ENCODE measurements around the gene GUSB.
"Not testable (repeated sequence)": the region's sequence is repeated elsewhere in the genome, so short reads cannot be mapped to it uniquely, and the experiment has no call there.

GUSB gene

DNA sequence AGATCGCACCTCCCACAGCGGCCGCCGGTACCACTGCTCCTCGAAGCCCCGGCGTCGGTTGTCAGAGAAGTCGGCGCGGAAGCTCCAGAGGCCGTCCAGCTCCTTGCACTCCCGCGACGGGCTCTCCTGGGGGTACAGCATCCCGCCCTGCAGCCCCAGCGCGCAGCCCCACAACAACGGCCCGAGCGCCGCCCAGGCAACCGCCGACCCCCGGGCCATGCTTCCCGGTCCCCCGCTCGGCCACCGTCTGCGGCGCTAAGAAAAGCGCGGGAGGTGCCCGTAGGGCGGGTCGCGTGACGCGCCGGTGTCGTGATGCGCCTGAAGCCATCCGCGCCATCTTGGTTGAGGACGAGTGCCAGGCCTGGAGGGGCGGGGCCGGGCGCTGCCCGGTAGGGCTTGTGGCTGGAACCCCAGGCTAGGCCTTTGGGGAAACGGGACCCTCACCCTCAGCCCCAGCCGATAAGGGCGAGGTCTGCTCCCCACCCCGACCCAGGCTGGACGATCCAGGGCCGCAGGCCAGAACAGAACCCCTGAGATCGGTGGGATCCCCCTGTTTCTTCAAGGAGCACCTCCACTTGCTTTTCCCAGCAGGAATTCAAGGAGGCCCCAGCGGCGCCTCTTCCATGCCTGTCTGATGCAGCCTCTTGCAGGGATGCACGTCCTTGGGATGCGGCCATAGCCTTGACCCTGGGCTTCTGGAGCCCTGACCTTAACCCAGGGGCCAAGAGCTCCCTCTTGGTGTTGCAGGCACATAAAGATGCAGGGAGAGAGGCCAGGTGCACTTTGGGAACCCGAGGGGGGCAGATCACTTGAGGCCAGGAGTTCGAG, at the start of gene GUSB:
Gene GUSB, minus strand, starts transcription at position 249 of the 828 bp plus-strand sequence. Its CDS starts 30 bp downstream, at position 219.
- Histone ChIP-seq H3K9me3 (ENCODE audit: low read depth, low read length) (no peaks in the 10 kb centered on the region), H3K27ac (0 out of 2 replicates have a peak within 1 kb of the TSS, but pooled peaks have one; percentile 50), H3K4me3 (peak within 1 kb of the TSS; percentile 97), H3K9ac (ENCODE audit: insufficient read length) (peak within 1 kb of the TSS; percentile 93), H3K36me3 (ENCODE audit: insufficient read depth, low read length) (peaks cover 15% of the 10 kb centered on the region; the same call in 1 of the 2 replicates)
- peak; percentile 35 for DNase-seq (ENCODE audit: low read depth, low spot score)
- TF ChIP-seq POLR2AphosphoS5 (IDR thresholded peaks at IDR 0.05; ENCODE audit: borderline replicate concordance, low read depth, low read length) (peak; percentile 94), EZH2 (IDR thresholded peaks at IDR 0.05) (no peak), FOXP2 (optimal IDR thresholded peaks at IDR 0.05; ENCODE audit: control extremely low read depth, extremely low read length, insufficient read depth) (peak; percentile 43)

- not testable (repeated sequence) for H3K9ac ChIP-seq (ENCODE audit: insufficient read length); H3K27ac ChIP-seq; H3K36me3 ChIP-seq (ENCODE audit: insufficient read depth, low read length); H3K4me3 ChIP-seq; H3K9me3 ChIP-seq (ENCODE audit: low read depth, low read length); DNase-seq (ENCODE audit: low read depth, low spot score)
Measured at GRCh38 chr7:66028342-66028741, 46.3 kb upstream of the GUSB start.

DNA sequence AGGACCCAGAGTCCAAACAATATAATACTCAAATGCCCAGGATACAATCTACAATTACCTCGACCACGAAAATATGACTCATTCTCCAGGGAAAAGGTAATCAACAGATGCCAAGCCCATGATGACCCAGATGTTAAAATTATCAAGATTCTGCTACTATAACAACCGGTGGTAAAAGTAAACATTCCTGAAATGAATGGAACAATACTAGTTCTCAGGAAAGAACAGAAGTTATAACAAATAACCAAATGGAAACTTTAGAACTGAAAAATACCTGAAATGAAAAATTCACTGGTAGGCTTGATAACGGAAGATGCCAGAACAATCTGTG, 34.1 kb upstream of the GUSB start:
- Histone ChIP-seq H3K4me3 (no peak overlapping the region), H3K36me3 (ENCODE audit: insufficient read depth, low read length) (no peaks in the 10 kb centered on the region), H3K9ac (ENCODE audit: insufficient read length) (no peak overlapping the region), H3K27ac (no peak overlapping the region), H3K9me3 (ENCODE audit: low read depth, low read length) (no peaks in the 10 kb centered on the region)
- TF ChIP-seq EZH2 (IDR thresholded peaks at IDR 0.05) (no peak), POLR2AphosphoS5 (IDR thresholded peaks at IDR 0.05; ENCODE audit: borderline replicate concordance, low read depth, low read length) (no peak), FOXP2 (optimal IDR thresholded peaks at IDR 0.05; ENCODE audit: control extremely low read depth, extremely low read length, insufficient read depth) (no peak)
- no peak for DNase-seq (ENCODE audit: low read depth, low spot score)

- no peak overlapping the region for H3K4me3 ChIP-seq
- H3K36me3 ChIP-seq (ENCODE audit: insufficient read depth, low read length) = no peaks in the 10 kb centered on the region
- no peaks in the 10 kb centered on the region for H3K9me3 ChIP-seq (ENCODE audit: low read depth, low read length)
- DNase-seq (ENCODE audit: low read depth, low spot score) = no peak
- no peak overlapping the region for H3K27ac ChIP-seq
- TF ChIP-seq FOXP2 (optimal IDR thresholded peaks at IDR 0.05; ENCODE audit: control extremely low read depth, extremely low read length, insufficient read depth) (no peak), POLR2AphosphoS5 (IDR thresholded peaks at IDR 0.05; ENCODE audit: borderline replicate concordance, low read depth, low read length) (no peak), EZH2 (IDR thresholded peaks at IDR 0.05) (no peak)
- H3K9ac ChIP-seq (ENCODE audit: insufficient read length) = no peak overlapping the region
Measured at GRCh38 chr7:66015440-66016130, 33.6 kb upstream of the GUSB start.

DNA sequence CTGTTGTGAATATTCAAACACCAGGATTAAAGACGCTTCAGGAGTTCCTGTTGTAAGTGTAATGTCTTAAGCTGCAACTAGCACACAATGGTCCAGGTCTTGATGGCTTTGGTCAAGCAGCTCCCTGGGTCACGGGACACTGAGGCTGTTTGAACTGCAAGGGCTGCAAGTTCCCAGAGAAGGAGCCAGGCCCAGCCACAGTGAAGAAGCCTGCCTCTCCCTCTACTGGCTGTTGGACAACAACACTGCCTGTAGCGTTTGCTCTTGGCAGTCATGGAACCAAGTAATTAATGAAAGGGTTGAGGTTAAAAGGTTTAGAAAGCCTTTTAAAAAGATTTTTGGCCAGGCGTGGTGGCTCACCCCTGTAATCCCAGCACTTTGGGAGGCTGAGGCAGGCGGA, 31.9 kb upstream of the GUSB start:
- H3K36me3 ChIP-seq (ENCODE audit: insufficient read depth, low read length) = no peaks in the 10 kb centered on the region
- no peak for DNase-seq (ENCODE audit: low read depth, low spot score)
- no peaks in the 10 kb centered on the region for H3K9me3 ChIP-seq (ENCODE audit: low read depth, low read length)
- TF ChIP-seq POLR2AphosphoS5 (IDR thresholded peaks at IDR 0.05; ENCODE audit: borderline replicate concordance, low read depth, low read length) = no peak
- no peak for TF ChIP-seq EZH2 (IDR thresholded peaks at IDR 0.05)
- no peak for TF ChIP-seq FOXP2 (optimal IDR thresholded peaks at IDR 0.05; ENCODE audit: control extremely low read depth, extremely low read length, insufficient read depth)
- no peak overlapping the region for H3K9ac ChIP-seq (ENCODE audit: insufficient read length)
- no peak overlapping the region for H3K27ac ChIP-seq
- no peak overlapping the region for H3K4me3 ChIP-seq

- no peak for DNase-seq (ENCODE audit: low read depth, low spot score)
- no peaks in the 10 kb centered on the region for H3K36me3 ChIP-seq (ENCODE audit: insufficient read depth, low read length)
- TF ChIP-seq POLR2AphosphoS5 (IDR thresholded peaks at IDR 0.05; ENCODE audit: borderline replicate concordance, low read depth, low read length) = no peak
- TF ChIP-seq FOXP2 (optimal IDR thresholded peaks at IDR 0.05; ENCODE audit: control extremely low read depth, extremely low read length, insufficient read depth) = no peak
- TF ChIP-seq EZH2 (IDR thresholded peaks at IDR 0.05) = no peak
- peak overlapping the region; percentile 26 for H3K9ac ChIP-seq (ENCODE audit: insufficient read length)
- H3K4me3 ChIP-seq = peak overlapping the region; percentile 65
- H3K9me3 ChIP-seq (ENCODE audit: low read depth, low read length) = no peaks in the 10 kb centered on the region
- peak overlapping the region; percentile 83 for H3K27ac ChIP-seq
Measured at GRCh38 chr7:66007232-66007631, 25.2 kb upstream of the GUSB start.

GRCh38 chr7:66005115-66005671, 23.2 kb upstream of the GUSB start:
- not testable (repeated sequence) for H3K36me3 ChIP-seq (ENCODE audit: insufficient read depth, low read length); H3K9ac ChIP-seq (ENCODE audit: insufficient read length); H3K4me3 ChIP-seq; H3K9me3 ChIP-seq (ENCODE audit: low read depth, low read length); H3K27ac ChIP-seq; DNase-seq (ENCODE audit: low read depth, low spot score)

GRCh38 chr7:66000823-66001417, 18.9 kb upstream of the GUSB start:
- H3K27ac ChIP-seq; H3K9ac ChIP-seq (ENCODE audit: insufficient read length); DNase-seq (ENCODE audit: low read depth, low spot score); H3K9me3 ChIP-seq (ENCODE audit: low read depth, low read length); H3K36me3 ChIP-seq (ENCODE audit: insufficient read depth, low read length); H3K4me3 ChIP-seq: not testable (repeated sequence)

DNA sequence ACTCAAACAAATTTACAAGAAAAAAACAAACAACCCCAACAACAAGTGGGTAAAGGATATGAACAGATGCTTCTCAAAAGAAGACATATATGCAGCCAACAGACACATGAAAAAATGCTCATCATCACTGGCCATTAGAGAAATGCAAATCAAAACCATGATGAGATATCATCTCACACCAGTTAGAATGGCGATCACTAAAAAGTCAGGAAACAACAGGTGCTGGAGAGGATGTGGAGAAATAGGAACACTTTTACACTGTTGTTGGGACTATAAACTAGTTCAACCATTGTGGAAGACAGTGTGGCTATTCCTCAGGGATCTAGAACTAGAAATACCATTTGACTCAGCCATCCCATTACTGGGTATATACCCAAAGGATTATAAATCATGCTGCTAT, 13.0 kb upstream of the GUSB start:
- H3K9ac ChIP-seq (ENCODE audit: insufficient read length); H3K36me3 ChIP-seq (ENCODE audit: insufficient read depth, low read length); H3K4me3 ChIP-seq; H3K9me3 ChIP-seq (ENCODE audit: low read depth, low read length); DNase-seq (ENCODE audit: low read depth, low spot score); H3K27ac ChIP-seq: not testable (repeated sequence)

Data from SK-N-MC (cell line).